Measurements from ENCODE around the gene FOXO1.

Gene FOXO1

DNA sequence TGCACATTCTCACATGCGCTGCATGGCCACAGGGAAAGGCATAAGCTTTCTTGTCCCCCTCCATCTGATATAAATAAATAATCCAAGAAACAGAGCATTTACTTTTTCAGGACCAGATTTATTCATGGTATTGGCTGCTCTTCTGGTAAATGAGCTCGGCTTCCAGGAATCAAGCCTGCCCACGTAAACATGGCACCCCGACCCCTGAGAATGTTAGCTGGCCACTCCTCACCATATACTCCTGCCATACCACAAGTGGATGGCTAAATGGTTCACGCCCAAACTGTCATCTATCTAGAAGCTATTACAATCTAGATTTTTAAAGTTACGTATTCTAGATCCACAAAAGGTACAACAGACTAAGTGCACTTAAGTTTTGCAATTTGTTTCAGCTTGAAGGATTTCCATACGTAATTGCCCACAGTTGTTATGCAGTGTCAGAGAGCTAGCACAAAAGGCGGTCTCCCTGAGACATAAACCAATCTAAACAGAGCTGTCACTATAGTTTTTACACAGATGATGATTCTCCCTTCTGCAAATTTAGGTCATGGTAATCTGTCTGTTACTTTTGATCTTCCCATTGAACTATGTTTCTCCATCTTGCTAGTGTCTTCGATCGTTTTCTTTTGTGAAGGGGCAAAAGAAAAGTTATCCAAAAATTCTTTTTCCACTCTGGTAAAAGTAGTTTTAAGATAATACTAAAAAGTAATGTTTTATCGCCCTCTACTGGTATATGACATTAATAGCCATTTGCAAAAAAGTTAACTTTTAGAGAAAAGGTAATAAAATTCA, 16.2 kb upstream of the FOXO1 start:
- no peak for DNase-seq (ENCODE audit: low spot score)
- TF ChIP-seq, protein P1, sequence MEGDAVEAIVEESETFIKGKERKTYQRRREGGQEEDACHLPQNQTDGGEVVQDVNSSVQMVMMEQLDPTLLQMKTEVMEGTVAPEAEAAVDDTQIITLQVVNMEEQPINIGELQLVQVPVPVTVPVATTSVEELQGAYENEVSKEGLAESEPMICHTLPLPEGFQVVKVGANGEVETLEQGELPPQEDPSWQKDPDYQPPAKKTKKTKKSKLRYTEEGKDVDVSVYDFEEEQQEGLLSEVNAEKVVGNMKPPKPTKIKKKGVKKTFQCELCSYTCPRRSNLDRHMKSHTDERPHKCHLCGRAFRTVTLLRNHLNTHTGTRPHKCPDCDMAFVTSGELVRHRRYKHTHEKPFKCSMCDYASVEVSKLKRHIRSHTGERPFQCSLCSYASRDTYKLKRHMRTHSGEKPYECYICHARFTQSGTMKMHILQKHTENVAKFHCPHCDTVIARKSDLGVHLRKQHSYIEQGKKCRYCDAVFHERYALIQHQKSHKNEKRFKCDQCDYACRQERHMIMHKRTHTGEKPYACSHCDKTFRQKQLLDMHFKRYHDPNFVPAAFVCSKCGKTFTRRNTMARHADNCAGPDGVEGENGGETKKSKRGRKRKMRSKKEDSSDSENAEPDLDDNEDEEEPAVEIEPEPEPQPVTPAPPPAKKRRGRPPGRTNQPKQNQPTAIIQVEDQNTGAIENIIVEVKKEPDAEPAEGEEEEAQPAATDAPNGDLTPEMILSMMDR (IDR thresholded peaks at IDR 0.05): peak; percentile 52
- no peak overlapping the region for H3K27ac ChIP-seq
- H3K4me3 ChIP-seq: no peak overlapping the region

DNA sequence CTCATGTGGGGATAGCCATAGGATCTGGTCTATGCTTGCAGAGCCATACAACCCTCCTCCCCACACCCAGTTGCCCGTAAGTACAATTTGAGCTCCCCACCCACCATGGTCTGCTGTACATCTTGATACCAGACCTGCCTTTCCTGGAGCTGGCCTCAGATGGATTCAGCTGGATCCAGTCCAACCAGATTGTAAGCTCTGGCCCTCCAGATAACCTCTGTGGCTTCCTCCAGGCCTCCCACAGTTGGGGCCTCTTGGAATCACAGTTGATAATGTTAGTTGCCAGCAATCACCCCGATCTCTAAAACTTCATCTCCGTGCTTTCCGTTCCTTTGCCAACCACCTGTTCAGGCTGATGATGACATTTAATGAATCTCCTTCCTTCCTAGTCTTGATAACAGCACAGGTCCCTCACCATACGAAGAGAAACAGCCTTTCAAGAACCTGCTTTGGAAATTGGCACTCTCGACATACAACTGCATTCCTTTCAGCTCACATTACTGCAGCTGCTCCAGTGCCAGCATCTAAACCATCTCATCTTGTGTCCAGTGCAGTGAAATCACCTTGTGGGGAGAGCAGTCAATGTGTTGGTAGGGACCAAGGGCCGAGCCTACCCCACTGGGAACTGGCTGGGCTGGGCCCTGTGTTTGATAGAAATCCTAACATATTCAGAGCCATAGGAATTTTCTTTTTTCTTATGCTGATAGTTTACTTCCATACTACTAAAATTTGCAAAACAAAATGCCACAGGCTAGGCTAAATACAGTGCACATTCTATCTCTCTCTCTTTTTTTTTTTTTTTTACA, 15.1 kb upstream of the FOXO1 start:
- no peak overlapping the region for H3K27ac ChIP-seq
- TF ChIP-seq, protein P1 (IDR thresholded peaks at IDR 0.05): no peak
- no peak overlapping the region for H3K4me3 ChIP-seq
- no peak for DNase-seq (ENCODE audit: low spot score)

DNA sequence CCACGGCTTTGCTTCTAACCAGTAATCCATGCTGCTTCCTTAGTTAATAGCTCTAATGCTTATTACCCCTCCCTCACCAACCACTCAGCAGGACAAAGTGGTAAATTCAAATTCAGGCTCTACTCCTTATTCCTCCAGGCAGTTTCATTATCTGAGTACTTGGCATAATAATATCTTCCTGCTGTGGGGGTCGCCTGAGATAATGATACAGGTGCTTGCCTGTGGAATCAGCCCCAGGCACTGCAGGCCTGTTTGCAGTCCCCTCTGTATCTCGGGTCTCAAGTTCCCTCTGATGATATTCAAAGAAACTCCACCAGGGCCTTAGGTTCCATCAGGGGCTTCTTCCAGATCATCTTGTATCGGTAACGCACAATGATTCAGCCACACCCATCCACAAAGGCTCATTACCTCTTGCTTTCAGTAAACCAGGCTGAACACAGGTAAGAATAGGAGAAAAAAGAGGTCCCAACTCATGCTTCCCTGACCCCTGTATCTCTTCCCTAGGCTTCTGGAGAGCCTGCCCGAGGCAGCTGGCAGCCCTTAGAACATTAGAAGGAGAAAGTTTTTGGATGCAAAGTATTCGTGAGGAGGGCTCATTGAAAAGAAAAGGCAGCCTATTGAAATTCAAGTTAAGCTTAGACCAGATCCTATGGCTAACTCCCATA, 14.3 kb upstream of the FOXO1 start:
- no peak for DNase-seq (ENCODE audit: low spot score)
- H3K4me3 ChIP-seq: no peak overlapping the region
- TF ChIP-seq, protein P1 (IDR thresholded peaks at IDR 0.05): no peak
- H3K27ac ChIP-seq: no peak overlapping the region

DNA sequence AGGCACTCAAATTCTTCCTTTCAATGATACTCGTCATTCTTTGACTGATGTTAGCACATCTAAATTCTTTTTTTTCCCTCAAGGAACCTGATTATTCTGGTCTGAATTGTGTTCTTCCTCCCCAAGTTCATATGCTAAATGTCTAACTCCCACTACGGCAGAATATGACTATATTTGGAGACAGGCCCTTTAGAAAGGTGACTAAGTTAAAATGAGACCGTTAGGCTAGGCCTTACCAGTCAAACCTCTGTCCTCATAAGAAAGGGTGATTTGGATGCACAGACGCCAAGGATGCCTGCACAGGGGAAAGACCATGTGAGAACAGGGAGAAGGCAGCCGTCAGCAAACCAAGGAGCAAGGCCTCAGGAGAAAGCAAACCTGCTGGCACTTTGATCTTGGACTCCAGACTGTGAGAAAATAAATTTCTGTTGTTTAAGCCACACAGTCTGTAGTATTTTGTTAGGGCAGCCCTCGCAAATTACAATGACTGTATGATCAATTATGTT, 13.1 kb upstream of the FOXO1 start:
- no peak for DNase-seq (ENCODE audit: low spot score)
- TF ChIP-seq, protein P1 (IDR thresholded peaks at IDR 0.05): no peak
- no peak overlapping the region for H3K4me3 ChIP-seq
- H3K27ac ChIP-seq: no peak overlapping the region

DNA sequence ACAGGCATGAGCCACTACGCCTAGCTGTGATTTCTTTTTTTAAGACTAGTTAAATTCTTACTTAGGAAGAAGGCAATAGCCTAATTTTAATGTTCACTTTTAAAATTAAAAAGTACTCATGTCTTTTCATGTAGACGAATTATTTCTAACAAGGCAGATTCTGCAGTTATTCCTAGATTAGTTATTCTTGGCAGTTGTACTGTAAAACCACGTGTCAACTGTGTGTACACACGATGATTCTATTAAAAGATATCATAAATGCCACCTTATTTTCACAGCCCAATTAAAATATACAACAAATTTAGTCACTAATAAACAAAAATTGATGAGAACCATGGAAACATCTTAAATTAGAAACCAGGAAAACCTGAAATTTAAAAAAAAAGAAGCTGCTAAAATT, 10.6 kb upstream of the FOXO1 start:
- Histone ChIP-seq H3K27ac (no peak overlapping the region), H3K4me3 (no peak overlapping the region)
- DNase-seq (ENCODE audit: low spot score): no peak
- TF ChIP-seq, protein P1 (IDR thresholded peaks at IDR 0.05): no peak

DNA sequence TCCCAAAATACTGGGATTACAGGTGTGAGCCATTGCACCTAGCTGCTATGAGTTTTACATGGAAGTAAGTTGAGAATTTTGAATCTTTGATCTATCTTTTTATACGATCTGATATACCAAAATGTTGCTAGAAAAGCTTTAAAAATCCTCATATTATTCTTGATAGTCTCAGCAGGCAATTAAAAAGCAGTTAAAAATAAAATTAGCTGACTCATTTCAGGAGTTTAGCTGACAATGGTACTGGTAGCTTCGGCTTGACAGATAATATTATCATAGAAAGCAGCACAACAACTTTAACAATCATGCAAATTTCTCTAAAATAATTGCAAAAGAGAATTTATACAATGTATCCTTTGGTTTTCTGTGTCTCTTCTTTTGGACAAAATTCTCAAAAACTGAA, 9.6 kb upstream of the FOXO1 start:
- TF ChIP-seq, protein P1 (IDR thresholded peaks at IDR 0.05): no peak
- no peak for DNase-seq (ENCODE audit: low spot score)
- Histone ChIP-seq H3K27ac (no peak overlapping the region), H3K4me3 (no peak overlapping the region)
